ENCODE results near the gene ACSBG1.
"Not testable (repeated sequence)": the region's sequence is repeated elsewhere in the genome, so short reads cannot be mapped to it uniquely, and the experiment has no call there.

The ACSBG1 gene

GRCh38 chr15:78162038-78162437 lies 72.3 kb downstream of the ACSBG1 start:
- DNase-seq = peak; percentile 28

DNA sequence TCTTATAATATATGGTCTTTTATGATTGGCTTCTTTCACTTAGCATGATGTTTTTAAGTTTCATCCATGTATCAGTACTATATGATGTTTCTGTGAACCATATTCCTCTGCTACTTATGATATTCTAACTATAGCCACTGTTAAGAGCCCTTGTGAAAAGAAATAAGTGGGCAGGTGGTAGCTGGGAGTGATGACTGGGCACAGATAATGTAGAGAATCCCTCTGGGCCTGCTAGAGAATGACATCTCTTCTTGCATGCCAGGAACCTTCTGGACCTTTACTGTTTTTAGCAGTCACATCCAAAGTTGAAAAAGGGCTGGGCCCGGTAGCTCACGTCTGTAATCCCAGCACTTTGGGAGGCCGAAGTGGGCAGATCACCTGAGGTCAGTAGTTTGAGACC lies 75.0 kb downstream of the ACSBG1 start:
- no peak for DNase-seq

DNA sequence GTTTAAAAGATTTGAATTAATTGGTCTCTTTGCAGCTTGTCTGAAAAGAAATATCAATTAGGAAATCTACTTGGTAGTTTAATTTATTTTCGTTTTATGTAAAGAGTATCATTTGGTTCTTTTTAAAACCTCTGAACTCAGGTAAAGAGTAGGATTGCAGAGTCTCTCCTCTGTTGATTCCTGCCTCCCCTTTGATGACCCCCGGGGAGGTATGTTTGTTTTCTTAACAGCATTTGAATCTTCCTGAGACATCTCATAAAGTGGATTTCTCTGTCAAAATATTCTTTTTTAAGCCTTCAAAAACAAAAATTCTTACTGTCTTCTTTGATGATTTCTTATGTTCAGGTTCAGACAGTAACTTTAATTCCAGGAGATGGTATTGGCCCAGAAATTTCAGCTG lies 77.2 kb downstream of the ACSBG1 start:
- DNase-seq = no peak

DNA sequence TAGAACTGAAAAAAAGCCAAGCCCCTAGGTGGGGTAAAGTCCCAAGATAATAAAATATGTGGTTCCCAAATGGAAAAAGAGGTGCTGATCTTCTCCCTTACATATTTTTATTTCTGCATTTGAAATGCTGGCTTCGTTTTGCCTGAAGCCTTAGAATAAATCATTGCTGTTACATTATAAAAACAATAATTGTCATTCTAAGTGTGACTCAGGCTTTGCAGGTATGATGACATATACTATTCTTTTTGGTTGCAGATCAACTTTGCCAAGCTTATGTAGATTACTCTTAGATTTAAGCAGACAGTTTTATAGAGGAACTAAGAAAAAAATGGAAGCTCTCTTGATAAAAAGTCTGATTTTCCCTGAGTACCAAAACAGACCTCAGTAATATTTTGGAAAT lies 77.7 kb downstream of the ACSBG1 start:
- DNase-seq = no peak

DNA sequence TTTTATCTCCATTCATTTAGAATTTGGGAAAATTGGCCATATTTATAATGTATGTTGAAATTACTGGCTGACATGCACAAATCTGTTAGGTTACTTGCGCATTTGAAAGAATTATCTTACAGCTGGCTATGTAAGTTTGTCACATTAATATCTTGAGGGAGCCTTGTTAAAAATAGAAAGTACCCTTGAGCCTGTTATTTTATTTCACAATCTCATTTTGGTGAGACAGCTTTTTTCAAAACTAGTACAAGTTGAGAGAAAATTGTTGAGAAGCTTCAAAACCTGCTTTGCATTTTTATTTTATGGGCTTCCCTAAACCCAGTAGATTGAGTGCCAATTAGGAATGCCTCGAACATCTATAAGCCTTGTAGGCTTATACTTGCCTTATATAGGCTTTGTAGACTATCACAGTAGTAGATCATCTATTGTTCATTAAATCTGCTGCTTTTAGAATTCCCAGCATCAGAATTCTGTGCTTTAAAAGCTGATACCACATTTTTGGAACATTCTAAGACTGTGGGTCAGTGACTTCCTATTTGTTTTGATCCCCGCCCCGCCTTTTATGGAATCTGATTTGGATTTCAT lies 78.9 kb downstream of the ACSBG1 start:
- DNase-seq = no peak

DNA sequence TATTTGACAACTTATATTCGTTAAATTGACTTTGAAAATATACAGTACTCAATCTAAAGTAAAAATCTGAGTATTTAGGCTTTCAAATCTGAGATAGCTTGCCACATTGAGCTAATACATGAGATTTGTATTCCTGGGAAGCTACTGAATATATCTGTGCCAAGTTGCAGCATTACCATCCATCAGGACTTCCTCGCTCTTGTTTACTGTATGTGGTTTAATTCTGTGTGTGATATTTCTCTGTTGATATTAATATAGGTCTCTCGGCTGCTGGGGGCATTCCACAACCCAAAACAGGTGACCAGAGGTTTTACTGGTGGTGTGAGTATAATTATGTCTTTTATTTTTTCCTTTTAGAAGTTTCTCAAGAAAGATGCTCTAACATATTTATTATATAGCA lies 79.4 kb downstream of the ACSBG1 start:
- no peak for DNase-seq

DNA sequence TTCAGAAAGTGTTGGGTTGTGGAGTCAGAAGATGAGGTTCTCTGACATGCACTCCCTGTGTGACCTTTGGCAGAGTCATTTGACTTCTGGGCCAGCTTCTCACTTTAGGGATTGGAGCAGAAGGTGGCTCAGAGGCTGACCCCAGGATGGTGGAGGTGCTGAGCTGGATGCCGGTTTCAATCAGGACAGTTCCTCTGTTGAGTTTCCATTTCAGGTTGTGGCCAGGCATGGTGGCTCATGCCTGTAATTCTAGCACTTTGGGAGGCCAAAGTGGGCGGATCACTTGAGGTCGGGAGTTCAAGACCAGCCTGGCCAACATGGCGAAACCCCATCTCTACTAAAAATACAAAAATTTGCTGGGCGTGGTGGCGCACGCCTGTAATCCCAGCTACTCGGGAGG lies 83.3 kb downstream of the ACSBG1 start:
- DNase-seq = not testable (repeated sequence)

DNA sequence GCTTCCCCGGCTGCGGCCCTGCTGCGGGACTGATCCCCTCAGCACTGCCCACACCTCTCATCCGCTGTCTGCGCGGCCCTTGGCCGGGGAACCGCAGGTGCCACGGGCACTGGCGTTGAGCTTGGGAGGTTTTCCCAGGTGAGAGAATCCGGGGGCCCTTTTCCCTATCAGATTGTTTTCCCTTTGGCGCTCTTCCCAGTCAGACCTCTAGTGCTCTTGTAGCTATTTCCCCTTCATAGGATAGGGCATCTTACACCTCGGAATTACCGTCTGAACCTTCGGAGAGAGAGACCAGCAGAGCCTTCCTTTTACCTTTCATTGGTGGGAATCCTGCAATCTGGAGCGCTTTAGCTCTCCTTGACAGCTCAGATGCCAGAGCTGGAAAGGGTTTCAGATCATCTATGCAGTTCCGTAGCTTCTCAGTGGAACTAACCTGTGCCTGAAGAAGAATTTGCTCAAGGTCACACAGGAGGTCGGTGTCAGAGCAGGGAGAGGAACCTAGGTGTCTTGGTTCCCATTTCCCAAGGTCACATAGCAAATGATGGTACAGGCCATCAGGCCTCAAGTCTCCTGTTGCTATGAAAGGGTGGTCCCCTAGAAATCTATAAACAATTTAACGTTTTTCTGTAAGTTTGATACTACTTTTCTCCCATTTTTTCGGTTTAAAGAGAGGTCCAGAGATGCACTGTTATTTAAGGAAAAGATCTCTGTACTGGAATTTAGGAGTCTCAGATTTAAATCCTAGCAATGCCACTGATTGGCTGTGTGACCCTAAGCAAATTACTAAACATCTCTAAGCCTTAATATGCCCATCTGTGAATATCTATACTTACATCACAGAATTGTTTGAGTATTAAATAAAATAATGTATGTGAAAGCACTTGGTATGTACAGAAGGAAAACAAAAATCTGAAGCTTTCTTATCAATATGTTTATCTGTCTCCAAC lies 84.3 kb downstream of the ACSBG1 start:
- no peak for DNase-seq

DNA sequence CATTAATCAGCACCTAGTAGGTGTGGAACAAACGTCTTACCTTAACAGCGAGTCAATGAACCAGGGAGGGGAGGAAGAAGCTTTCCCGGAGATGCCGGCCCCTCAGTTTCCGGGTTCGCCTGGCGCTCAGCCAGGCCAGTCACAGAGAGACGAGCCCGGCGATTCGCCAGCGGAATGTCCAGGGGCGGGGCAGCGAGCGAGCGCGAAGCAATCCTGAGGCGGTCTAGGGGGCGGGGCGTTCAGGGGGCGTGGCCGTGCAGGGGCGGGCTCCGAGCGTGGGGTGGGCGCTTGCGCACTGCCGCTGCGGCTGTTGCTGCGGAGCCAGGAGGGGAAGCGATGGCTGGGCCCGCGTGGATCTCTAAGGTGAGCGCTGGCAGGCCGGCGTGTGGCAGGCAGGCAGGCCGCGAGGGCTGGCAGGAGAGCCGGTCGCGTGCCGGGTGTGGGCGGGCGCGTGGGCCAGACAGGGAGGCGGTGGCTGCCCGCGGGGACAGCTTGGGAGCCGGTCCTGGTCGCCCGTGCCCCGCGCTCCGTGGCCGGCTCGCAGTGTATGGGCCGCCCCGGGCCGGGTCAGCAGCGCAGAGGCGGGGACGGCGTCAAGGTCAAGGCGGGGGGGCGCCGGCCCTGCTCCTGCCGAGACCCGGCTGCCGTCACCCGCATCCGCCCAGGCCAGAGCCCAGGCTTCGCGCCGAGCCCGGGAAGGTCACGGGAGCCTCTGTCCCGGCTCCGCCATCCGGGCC lies 85.1 kb downstream of the ACSBG1 start, which contains the start of gene IDH3A:
Gene IDH3A, plus strand, starts transcription at position 295 of the 737 bp plus-strand sequence. Its CDS starts 42 bp downstream, at position 337.
- DNase-seq = peak; percentile 98

GRCh38 chr15:78148392-78149067 lies 85.8 kb downstream of the ACSBG1 start:
- no peak for DNase-seq

GRCh38 chr15:78147566-78147965 lies 86.8 kb downstream of the ACSBG1 start:
- no peak for DNase-seq

GRCh38 chr15:78146425-78147154 lies 87.8 kb downstream of the ACSBG1 start:
- no peak for DNase-seq

DNA sequence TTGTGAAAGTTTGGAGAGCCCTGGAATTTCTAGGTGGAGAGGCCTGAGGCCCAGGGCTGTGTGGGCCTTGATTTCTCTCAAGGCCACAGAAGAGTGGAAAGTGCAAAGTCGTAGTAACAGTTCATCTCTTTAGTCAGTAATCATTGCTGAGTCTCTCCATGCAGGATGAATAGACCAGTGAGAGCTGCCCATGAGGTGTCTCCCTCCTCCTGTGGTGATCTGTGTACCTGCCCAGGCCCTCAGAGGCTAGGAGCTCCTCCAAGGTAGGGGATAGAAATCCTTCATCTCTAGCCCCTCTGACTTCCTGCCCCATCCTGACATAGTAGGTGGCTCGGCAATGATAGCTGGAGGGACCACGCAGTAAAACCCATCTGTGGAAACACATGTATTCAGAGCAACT lies 92.0 kb downstream of the ACSBG1 start:
- no peak for DNase-seq

- DNase-seq = no peak
These were observed 94.1 kb downstream of the ACSBG1 start for GRCh38 chr15:78140292-78140691.

GRCh38 chr15:78139578-78139977 lies 94.8 kb downstream of the ACSBG1 start:
- DNase-seq = no peak

DNA sequence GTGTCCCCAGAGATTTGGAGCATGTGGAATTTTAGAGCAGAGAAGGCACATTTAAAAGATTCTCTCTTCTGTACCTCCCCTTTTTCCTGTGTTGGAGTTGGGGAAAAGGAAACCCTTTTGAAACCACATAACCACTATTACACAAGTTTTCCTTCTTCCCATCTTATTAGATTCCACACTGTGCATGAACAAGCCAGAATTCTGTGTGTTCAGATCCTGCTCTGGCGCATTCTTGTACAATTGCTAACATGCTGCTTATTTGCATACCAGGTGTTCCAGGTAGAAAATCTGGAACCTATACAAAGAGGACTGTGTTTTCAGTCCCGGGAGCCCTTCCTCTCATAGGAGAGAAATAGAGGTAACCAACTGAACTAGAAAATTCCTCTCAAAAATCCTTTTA lies 100.6 kb downstream of the ACSBG1 start:
- no peak for DNase-seq

GRCh38 chr15:78131295-78132061 lies 102.9 kb downstream of the ACSBG1 start, which contains the start of gene CIB2:
Gene CIB2, minus strand, starts transcription at chr15:78131445. Its CDS starts 230 bp downstream, at chr15:78131215.
- DNase-seq = peak; percentile 57

GRCh38 chr15:78130466-78131294 lies 103.7 kb downstream of the ACSBG1 start:
- DNase-seq = no peak

DNA sequence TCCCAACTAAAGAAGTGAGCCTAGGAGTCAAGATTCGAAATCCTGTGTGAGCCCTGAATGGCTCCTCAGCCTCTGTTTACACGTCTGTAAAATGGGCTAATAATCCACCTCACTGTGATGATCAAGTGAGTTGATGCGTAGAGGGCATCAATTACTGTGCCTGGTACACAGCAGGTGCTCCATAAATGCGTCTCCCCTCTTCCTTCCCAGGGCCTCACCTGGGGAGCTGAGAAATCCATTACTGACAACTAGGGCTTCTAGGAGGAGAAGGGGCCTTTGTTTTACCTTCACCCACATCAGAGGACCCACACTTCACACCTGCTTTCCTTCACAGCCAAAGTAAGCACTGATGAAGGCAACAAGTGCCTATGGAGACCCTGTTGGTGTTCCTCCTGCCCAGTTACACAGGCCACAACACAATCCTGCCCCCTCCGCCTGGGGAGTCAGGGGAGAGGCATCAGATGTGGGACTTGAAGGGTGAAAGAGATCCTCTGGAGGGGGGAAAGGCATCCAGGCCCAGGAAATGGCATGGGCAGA lies 104.5 kb downstream of the ACSBG1 start:
- DNase-seq = no peak

Data from midbrain (tissue), 1 donor.